Activated CD4-positive, CD25-positive, alpha-beta regulatory T cell treated with anti-CD3 and anti-CD28 coated beads, Interleukin-2, amount 50 U/mL, for 16 hours (primary cell): ENCODE measurements around the gene MED8.
"Not testable (repeated sequence)": the region's sequence is repeated elsewhere in the genome, so short reads cannot be mapped to it uniquely, and the experiment has no call there.

ENCODE experiments used
- DNase-seq: peaks from one replicate; pipeline ENCODE4 v3.0.0-alpha.2; 2020; ENCODE audit warnings: low read depth, low spot score

Gene MED8

GRCh38 chr1:43383449-43383848 lies 6.2 kb downstream of the MED8 start:
- DNase-seq: no peak

GRCh38 chr1:43382027-43382779 lies 7.4 kb downstream of the MED8 start:
- no peak for DNase-seq

- DNase-seq: no peak
Observed at GRCh38 chr1:43381612-43382011, 8.0 kb downstream of the MED8 start.

- no peak for DNase-seq
Observed at GRCh38 chr1:43379476-43379875, 10.1 kb downstream of the MED8 start.

GRCh38 chr1:43377831-43378230 lies 11.8 kb downstream of the MED8 start:
- no peak for DNase-seq

GRCh38 chr1:43376723-43377235 lies 12.8 kb downstream of the MED8 start:
- no peak for DNase-seq

- DNase-seq: no peak
Observed at GRCh38 chr1:43373066-43373940, 16.3 kb downstream of the MED8 start.

- DNase-seq: no peak
Observed at GRCh38 chr1:43372172-43372571, 17.4 kb downstream of the MED8 start.

- DNase-seq: no peak
Observed at GRCh38 chr1:43370564-43370963, 19.0 kb downstream of the MED8 start.

- DNase-seq: not testable (repeated sequence)
Observed at GRCh38 chr1:43369779-43370178, 19.8 kb downstream of the MED8 start.

- DNase-seq: no peak
Observed at GRCh38 chr1:43368646-43369020, 21.0 kb downstream of the MED8 start.

- DNase-seq: peak; percentile 67
Observed at GRCh38 chr1:43367904-43368645, 21.5 kb downstream of the MED8 start, which contains the start of gene ELOVL1. Gene ELOVL1 (minus strand): TSS chr1:43368011. CDS start chr1:43365609, 2,402 bp downstream.

- DNase-seq: no peak
Observed at GRCh38 chr1:43367026-43367903, 22.3 kb downstream of the MED8 start.

- no peak for DNase-seq
Observed at GRCh38 chr1:43366601-43367025, 23.0 kb downstream of the MED8 start.

GRCh38 chr1:43366179-43366578 lies 23.4 kb downstream of the MED8 start:
- DNase-seq: no peak

GRCh38 chr1:43365678-43366077 lies 23.9 kb downstream of the MED8 start:
- no peak for DNase-seq

- DNase-seq: no peak
Observed at GRCh38 chr1:43363935-43364525, 25.6 kb downstream of the MED8 start.

GRCh38 chr1:43363283-43363934 lies 26.2 kb downstream of the MED8 start:
- DNase-seq: no peak

- no peak for DNase-seq
Observed at GRCh38 chr1:43360616-43361015, 29.0 kb downstream of the MED8 start.

GRCh38 chr1:43359696-43360095 lies 29.9 kb downstream of the MED8 start:
- DNase-seq: no peak
